ENCODE data around the gene HIPK2.

HIPK2 gene

DNA sequence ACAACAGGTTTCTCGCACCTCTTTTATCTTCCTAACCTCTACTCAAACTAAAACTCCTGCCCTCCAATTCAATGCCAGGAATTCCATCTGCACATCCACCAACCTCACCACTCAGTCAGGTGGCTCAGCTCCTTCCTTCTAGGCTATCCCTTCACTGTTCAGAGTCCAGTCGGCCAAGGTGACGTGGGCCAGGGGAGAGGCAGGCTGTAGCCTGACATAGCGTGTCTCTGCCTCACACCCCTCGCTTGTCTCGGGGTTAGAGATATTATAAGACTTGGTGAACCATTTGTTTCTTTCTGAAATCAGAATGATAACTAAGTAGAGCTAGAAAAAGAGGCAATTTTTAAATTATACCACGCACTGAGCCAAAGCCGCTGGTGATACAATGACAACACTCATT lies 31.1 kb downstream of the HIPK2 start:
- in situ Hi-C loops (cut with MboI; ENCODE audit: low sequenced_read_pairs, unreplicated experiment), result no loop called here
- no peak for DNase-seq (ENCODE audit: low spot score)
- TF ChIP-seq, protein P1, sequence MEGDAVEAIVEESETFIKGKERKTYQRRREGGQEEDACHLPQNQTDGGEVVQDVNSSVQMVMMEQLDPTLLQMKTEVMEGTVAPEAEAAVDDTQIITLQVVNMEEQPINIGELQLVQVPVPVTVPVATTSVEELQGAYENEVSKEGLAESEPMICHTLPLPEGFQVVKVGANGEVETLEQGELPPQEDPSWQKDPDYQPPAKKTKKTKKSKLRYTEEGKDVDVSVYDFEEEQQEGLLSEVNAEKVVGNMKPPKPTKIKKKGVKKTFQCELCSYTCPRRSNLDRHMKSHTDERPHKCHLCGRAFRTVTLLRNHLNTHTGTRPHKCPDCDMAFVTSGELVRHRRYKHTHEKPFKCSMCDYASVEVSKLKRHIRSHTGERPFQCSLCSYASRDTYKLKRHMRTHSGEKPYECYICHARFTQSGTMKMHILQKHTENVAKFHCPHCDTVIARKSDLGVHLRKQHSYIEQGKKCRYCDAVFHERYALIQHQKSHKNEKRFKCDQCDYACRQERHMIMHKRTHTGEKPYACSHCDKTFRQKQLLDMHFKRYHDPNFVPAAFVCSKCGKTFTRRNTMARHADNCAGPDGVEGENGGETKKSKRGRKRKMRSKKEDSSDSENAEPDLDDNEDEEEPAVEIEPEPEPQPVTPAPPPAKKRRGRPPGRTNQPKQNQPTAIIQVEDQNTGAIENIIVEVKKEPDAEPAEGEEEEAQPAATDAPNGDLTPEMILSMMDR (IDR thresholded peaks at IDR 0.05; ENCODE audit: borderline replicate concordance, control extremely low read depth, extremely low read depth, insufficient read depth, missing control alignments), result no peak

DNA sequence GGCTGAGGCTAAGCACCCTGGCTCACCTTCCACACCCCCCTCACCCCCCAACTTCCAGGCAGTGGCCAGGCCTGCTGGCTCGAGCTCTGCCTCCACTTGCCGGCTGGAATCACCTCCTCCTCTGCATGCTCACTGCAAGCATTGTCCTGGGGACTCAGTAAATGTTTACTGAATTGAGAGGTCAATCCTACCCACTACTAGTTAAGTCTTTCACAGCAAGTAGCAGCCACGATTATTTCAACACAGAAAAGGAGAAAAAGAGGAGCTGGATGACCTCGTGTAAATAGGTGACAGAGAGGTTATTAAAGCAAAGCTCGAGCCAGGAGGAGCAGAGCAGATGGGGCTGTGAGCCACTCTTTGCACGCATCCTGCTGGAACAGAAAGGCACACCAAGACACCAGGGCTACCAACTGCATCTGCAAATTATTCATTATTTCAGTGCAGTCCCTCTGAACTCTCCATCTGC lies 32.1 kb downstream of the HIPK2 start:
- in situ Hi-C loops (cut with MboI; ENCODE audit: low sequenced_read_pairs, unreplicated experiment), result no loop called here
- no peak for DNase-seq (ENCODE audit: low spot score)
- TF ChIP-seq, protein P1 (IDR thresholded peaks at IDR 0.05; ENCODE audit: borderline replicate concordance, control extremely low read depth, extremely low read depth, insufficient read depth, missing control alignments), result no peak

DNA sequence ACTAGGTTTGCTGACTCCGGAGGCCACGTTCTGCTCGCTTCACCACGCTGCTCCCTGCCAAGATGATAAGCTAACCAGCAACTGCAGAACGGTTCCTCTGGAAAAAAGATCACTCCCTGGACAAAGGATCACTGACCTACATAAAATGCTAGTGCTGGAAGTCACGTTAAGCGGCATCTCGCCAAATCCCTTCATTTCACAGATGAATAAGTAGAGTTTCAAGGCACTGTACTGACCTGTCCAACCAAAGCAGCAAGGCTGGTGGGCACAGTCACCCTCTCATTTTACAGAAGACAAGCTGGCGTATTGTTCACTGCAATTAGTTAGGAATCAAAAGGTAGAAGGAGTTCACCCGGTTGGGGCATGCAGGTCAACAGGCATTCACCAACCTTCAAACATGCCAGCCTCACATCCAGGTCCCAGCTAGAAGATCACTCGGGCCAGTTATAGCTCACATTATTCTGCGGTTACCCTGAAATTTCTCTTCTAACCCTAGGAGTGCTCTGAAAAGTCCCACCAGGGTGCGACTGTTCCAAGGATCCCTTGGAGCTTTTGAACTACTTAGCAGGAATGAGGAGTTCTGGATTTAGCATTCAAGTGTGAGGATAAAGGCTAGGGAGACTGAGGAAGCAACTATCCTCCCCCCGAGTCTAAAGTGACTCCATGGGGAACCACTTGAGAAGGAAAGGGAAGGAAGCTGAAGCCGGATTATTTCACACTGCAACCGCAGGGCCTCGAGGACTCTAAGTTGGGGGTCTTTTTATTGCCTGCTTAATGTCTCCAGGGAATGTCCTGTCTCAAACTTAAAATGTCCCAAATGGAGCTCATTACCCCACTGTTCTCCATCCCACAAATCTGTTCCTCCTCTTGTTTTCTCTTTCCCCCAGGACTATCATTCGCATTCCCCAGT lies 32.8 kb downstream of the HIPK2 start:
- in situ Hi-C loops (cut with MboI; ENCODE audit: low sequenced_read_pairs, unreplicated experiment), result no loop called here
- TF ChIP-seq, protein P1 (IDR thresholded peaks at IDR 0.05; ENCODE audit: borderline replicate concordance, control extremely low read depth, extremely low read depth, insufficient read depth, missing control alignments), result no peak
- DNase-seq (ENCODE audit: low spot score), result no peak

DNA sequence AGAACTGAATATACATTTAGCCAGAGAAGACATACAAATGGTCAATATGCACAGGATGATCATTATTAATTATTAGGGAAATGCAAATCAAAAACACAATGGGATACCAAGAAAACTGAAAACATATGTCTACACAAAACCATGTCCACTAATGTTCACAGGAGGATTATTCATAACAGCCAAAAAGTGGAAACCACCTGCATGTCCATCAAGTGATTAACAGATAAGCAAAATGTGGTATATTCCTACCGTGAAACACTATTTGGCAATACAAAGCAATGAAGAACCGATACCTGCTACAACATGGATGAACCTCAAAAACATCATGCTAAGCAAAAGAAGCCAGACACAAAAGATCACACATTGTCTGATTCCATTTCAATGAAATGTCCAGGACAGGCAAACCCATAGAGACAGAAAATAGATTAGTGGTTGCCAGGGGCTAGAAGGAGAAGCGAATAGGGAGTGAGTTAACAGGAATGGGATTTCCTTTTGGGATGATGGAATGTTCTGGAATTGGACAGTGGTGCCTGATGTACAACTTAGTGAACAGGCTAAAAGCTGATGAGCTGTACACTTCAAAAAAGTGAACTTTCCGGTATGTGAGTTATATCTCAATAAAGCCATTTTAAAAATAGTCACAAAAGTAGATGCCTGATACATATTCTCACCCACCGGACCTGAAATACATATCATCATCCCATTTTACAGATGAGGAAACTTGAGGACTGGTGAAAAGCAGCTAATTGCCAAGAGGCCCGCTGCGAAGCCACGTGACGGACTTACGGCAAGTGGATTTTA lies 33.6 kb downstream of the HIPK2 start:
- TF ChIP-seq, protein P1 (IDR thresholded peaks at IDR 0.05; ENCODE audit: borderline replicate concordance, control extremely low read depth, extremely low read depth, insufficient read depth, missing control alignments), result no peak
- DNase-seq (ENCODE audit: low spot score), result no peak
- in situ Hi-C loops (cut with MboI; ENCODE audit: low sequenced_read_pairs, unreplicated experiment), result no loop called here

DNA sequence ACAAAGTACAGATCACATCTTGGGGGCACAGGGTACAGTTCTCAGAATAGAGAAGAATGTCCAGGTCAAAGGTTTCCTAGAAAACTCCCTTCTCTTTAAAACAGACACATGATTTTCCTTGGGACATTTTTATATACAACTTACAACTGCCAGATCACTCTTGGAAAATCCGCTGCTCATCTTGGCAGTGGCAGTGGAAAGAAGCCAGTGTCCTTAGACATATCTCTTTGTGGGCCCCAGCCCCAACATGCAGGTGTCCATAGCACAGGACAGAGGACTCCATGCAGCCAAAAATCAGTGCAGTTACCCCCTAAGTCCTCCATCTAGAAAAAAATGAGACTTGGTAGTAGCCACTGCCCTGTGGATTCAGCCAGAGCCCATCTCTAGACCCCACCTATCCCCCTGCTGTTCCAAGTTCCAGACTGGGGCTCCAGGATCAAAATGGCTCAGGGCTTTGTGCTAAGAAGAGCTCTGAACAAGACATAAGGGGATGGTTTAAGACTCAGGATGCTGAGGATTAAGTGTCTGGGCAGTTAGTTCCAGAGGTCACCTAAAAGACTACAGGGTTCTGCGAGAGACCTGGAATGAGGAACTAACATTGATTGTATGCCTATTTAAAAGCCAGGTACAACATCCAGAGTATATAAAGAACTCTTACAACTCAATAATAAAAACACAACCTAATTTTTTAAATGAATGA lies 34.4 kb downstream of the HIPK2 start:
- in situ Hi-C loops (cut with MboI; ENCODE audit: low sequenced_read_pairs, unreplicated experiment), result no loop called here

More for the DNA sequence above, 34.4 kb downstream of the HIPK2 start:
- DNase-seq (ENCODE audit: low spot score), result no peak
- TF ChIP-seq, protein P1 (IDR thresholded peaks at IDR 0.05; ENCODE audit: borderline replicate concordance, control extremely low read depth, extremely low read depth, insufficient read depth, missing control alignments), result no peak
